ENCODE results near the gene LRRK2.

DNA sequence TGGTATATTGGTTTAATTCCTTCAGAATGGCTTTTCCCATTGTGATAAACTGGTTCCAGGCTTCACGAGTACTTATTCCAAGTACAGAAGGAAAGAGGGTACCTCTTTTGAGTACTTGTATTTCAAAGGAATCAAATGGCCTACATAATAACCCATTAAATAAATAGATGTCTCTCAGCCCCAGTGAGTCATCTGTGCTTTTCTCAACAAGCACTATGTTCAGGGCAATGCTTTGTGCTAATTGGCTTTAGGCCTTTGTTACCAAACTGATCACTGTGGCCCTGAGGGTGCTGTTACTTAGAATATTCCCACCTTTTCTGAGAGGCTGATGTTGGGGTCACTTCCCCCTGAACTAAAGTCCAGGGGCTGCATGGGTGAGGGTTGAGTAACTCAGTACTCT, 107.1 kb downstream of the LRRK2 start:
- no peak for TF ChIP-seq GATA2 (IDR thresholded peaks at IDR 0.05; ENCODE audit: low read depth, low read length)
- TF ChIP-seq GATA3 (IDR thresholded peaks at IDR 0.05; ENCODE audit: low read depth, low read length): no peak

All from SH-SY5Y (cell line).